Coronary artery (tissue), 2 donors: ENCODE results near the gene TRAPPC8.
"Not testable (repeated sequence)": the region's sequence is repeated elsewhere in the genome, so short reads cannot be mapped to it uniquely, and the experiment has no call there.

Experiments used
- DNase-seq: peaks from one replicate; pipeline ENCODE4 v3.0.0-alpha.2; 2017; ENCODE audit warnings: low spot score
- H3K27ac ChIP-seq, 2 donors: fragments of 200-600 bp; sonication (generic); one replicate each; pipeline ENCODE4 v1.5.1; 2016 to 2019
- H3K4me3 ChIP-seq: fragments of 200-600 bp; sonication (generic); 2 replicates; pipeline ENCODE4 v1.5.1; 2016; ENCODE audit warnings: mild to moderate bottlenecking, moderate library complexity
- CTCF ChIP-seq: fragments of 200-600 bp; sonication (generic); IDR thresholded peaks from one replicate; pipeline ENCODE4 v1.5.1; 2019; ENCODE audit warnings: antibody characterized with exemption

Gene TRAPPC8

GRCh38 chr18:31977270-31977872 lies 34.4 kb upstream of the TRAPPC8 start:
- Histone ChIP-seq H3K27ac (no peak overlapping the region), H3K4me3 (no peak overlapping the region)
- TF ChIP-seq CTCF = peak; percentile 62
- DNase-seq = no peak

GRCh38 chr18:31976242-31976641 lies 33.3 kb upstream of the TRAPPC8 start:
- TF ChIP-seq CTCF = no peak
- no peak overlapping the region for H3K4me3 ChIP-seq
- H3K27ac ChIP-seq = no peak overlapping the region
- no peak for DNase-seq

- H3K4me3 ChIP-seq = no peak overlapping the region
- TF ChIP-seq CTCF = no peak
- DNase-seq = no peak
- no peak overlapping the region for H3K27ac ChIP-seq
Measured at GRCh38 chr18:31973929-31974546, 31.1 kb upstream of the TRAPPC8 start.

- no peak overlapping the region for H3K4me3 ChIP-seq
- H3K27ac ChIP-seq = no peak overlapping the region
- DNase-seq = no peak
- TF ChIP-seq CTCF = no peak
Measured at GRCh38 chr18:31970617-31971016, 27.7 kb upstream of the TRAPPC8 start.

DNA sequence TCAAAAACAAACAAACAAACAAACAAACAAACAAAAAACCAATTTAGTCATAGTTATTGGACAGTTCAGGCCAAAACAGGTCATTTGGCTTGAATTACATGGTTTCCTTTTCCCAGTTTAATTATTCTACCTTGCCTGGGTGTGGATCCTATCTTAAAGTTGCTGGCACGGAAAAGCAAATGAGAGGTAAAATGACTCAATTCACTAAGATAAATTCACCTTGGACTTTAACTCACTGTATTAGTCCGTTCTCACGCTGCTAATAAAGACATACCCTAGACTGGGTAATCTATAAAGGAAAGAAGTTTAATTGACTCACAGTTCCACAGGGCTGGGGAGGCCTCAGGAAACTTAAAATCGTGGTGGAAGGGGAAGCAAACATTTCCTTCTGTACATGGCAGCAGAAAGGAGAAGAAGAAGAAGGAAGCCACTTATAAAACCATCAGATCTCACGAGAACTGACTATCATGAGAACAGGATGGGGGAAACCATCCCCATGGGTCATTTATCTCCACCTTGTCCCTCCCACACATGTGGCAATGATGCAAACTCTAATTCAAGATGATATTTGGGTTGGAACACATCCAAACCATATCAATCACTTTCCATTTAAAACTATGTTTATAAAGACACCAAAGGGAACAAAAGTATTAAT lies 22.5 kb upstream of the TRAPPC8 start:
- Histone ChIP-seq H3K27ac (no peak overlapping the region), H3K4me3 (no peak overlapping the region)
- TF ChIP-seq CTCF = no peak
- no peak for DNase-seq

- Histone ChIP-seq H3K4me3 (no peak overlapping the region), H3K27ac (no peak overlapping the region)
- no peak for TF ChIP-seq CTCF
- DNase-seq = no peak
Measured at GRCh38 chr18:31957728-31958127, 14.8 kb upstream of the TRAPPC8 start.

DNA sequence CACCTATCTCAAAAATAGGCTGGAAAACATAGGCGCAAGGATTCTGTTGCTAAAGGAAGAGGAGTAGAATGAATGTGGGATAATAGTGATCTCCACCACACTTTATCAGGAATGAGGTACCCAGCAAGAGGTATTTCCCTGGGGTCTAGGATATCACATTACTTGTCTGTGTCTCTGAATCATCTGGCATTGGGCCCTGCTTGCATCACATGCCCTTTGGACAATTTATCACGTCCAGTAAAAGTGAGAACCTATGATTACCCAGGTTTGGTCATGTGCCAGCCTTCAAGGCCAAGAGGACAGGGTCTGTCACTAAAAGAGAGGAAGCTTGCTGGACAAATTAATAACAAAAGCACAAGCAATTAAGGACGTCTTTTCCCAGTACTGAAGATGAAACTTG lies 11.4 kb upstream of the TRAPPC8 start:
- Histone ChIP-seq H3K27ac (no peak overlapping the region), H3K4me3 (no peak overlapping the region)
- no peak for DNase-seq
- no peak for TF ChIP-seq CTCF

DNA sequence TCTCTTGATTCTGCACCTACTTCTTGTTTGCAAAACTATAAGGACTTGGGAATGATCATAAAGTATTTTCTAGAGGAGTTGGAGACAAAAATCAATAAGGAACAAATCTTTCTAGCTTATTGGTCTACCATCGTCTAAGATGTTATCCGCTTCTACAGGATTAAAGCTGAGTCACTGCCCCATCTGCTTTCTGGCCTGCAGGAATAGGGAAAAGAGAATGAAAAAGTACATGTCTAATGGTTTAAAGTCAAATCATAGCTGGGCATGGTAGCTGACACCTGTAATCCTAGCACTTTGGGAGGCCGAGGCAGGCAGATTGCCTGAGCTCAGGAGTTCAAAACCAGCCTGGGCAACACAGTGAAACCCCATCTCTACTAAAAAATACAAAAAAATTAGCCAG lies 10.8 kb upstream of the TRAPPC8 start:
- not testable (repeated sequence) for H3K27ac ChIP-seq, DNase-seq, H3K4me3 ChIP-seq
